PC-9 (cell line): ENCODE measurements around the gene MALRD1. TPM values are rescaled to one million over a fixed set of nuclear protein-coding genes. Genes with fewer than 3 reads are reported as not detected.

Experiments used
- BruUV-seq: library from RNA; stranded (reverse); fragments of 400-500 nt; replicated peaks from 2 replicates; lab custom pipeline; 2021; lab: Mats Ljungman, UMichigan
- CTCF ChIA-PET: fragments of 300-600 bp; sonication (Branson Sonifier 250); formaldehyde crosslinking; loops from one replicate; lab custom pipeline; 2022; ENCODE audit warnings: antibody characterized with exemption; lab: Charles Lee
- POLR2A ChIA-PET: fragments of 300-600 bp; sonication (Branson Sonifier 250); formaldehyde crosslinking; loops from one replicate; lab custom pipeline; 2022; ENCODE audit warnings: antibody characterized with exemption; ENCODE audit not compliant: unreplicated experiment; lab: Charles Lee
- DNase-seq, 2 experiments: peaks; one replicate each; pipeline versions ENCODE4 v3.0.0 to v3.0.0-alpha.2; 2015 to 2022; ENCODE audit warnings: mixed read lengths in 1 of 2
- H2AFZ ChIP-seq: fragments of 200-600 bp; sonication (generic); 2 replicates; pipeline ENCODE4 v1.8.1; 2017; ENCODE audit warnings: antibody characterized with exemption
- H3F3A ChIP-seq: fragments of 200-600 bp; sonication (generic); 2 replicates; pipeline ENCODE4 v1.8.1; 2017; ENCODE audit warnings: antibody characterized with exemption, mild to moderate bottlenecking, low read depth; ENCODE audit not compliant: insufficient read depth
- H3K27ac ChIP-seq: fragments of 200-600 bp; sonication (generic); 2 replicates; pipeline ENCODE4 v1.6.1; 2016; ENCODE audit warnings: mixed run types
- H3K27me3 ChIP-seq: fragments of 200-600 bp; sonication (generic); 2 replicates; pipeline ENCODE4 v1.6.1; 2016; ENCODE audit warnings: low read depth, mixed run types; ENCODE audit not compliant: insufficient read depth
- H3K36me3 ChIP-seq: fragments of 200-600 bp; sonication (generic); 2 replicates; pipeline ENCODE4 v1.6.1; 2016; ENCODE audit warnings: low read depth, mixed run types
- H3K4me1 ChIP-seq: fragments of 200-600 bp; sonication (generic); replicated peaks from 2 replicates; pipeline ENCODE4 v1.6.1; 2016; ENCODE audit warnings: mixed run types; ENCODE audit not compliant: insufficient read depth
- H3K4me2 ChIP-seq: fragments of 200-600 bp; sonication (generic); 2 replicates; pipeline ENCODE4 v1.6.1; 2017; ENCODE audit warnings: mixed run types
- H3K4me3 ChIP-seq: fragments of 200-600 bp; sonication (generic); 2 replicates; pipeline ENCODE4 v1.6.1; 2016; ENCODE audit warnings: mixed run types
- H3K79me2 ChIP-seq: fragments of 200-600 bp; sonication (generic); 2 replicates; pipeline ENCODE4 v1.6.1; 2017; ENCODE audit warnings: low read depth, mixed run types
- H3K9me2 ChIP-seq: fragments of 200-600 bp; sonication (generic); 2 replicates; pipeline ENCODE4 v1.8.1; 2017; ENCODE audit warnings: mild to moderate bottlenecking; ENCODE audit not compliant: insufficient read depth
- H3K9me3 ChIP-seq: fragments of 200-600 bp; sonication (generic); 2 replicates; pipeline ENCODE4 v1.8.1; 2016; ENCODE audit warnings: low read depth; ENCODE audit not compliant: insufficient read depth
- H4K20me1 ChIP-seq: fragments of 200-600 bp; sonication (generic); 2 replicates; pipeline ENCODE4 v1.8.1; 2017; ENCODE audit not compliant: insufficient read depth
- CTCF ChIP-seq: fragments of 200-600 bp; sonication (generic); conservative IDR thresholded peaks from 2 replicates; pipeline ENCODE4 v1.6.1; 2017; ENCODE audit warnings: mixed run types, antibody characterized with exemption, mild to moderate bottlenecking, moderate library complexity
- EZH2 ChIP-seq: fragments of 200-600 bp; sonication (generic); IDR thresholded peaks from 2 replicates; pipeline ENCODE4 v1.8.0; 2017; ENCODE audit warnings: antibody characterized with exemption, low read depth
- intact Hi-C: fragments of 100-400 bp; cut with micrococcal nuclease; formaldehyde crosslinking; loops from one replicate; pipeline ENCODE4 v1.10.0; 2022; ENCODE audit not compliant: unreplicated experiment
- total RNA-seq: library from RNA; stranded (reverse); gene quantifications from 2 replicates; pipeline ENCODE4 v1.2.3, GENCODE V29; 2021

MALRD1 gene
- total RNA-seq, 1 experiment from 2014 or later, result not detected

GRCh38 chr10:19493917-19494316 is 445.3 kb downstream of the MALRD1 start:
- Histone ChIP-seq H3K4me1 (no peaks in the 10 kb centered on the region), H3K4me2 (no peak overlapping the region), H3K36me3 (no peaks in the 10 kb centered on the region), H4K20me1 (no peaks in the 10 kb centered on the region), H2AFZ (no peak overlapping the region), H3K9me2 (no peaks in the 10 kb centered on the region), H3K27me3 (no peaks in the 10 kb centered on the region), H3K9me3 (no peaks in the 10 kb centered on the region), H3K79me2 (no peaks in the 10 kb centered on the region), H3F3A (no peaks in the 10 kb centered on the region), H3K4me3 (no peak overlapping the region), H3K27ac (no peak overlapping the region)
- intact Hi-C loops, result no loop called here
- no peak for DNase-seq
- CTCF ChIA-PET, result no interaction called here
- POLR2A ChIA-PET, result no interaction called here
- BruUV-seq, result no TSS peak
- no peak for TF ChIP-seq CTCF
- TF ChIP-seq EZH2, result no peak

GRCh38 chr10:19497026-19497425 is 448.4 kb downstream of the MALRD1 start:
- H3K9me2 ChIP-seq, result no peaks in the 10 kb centered on the region
- no peaks in the 10 kb centered on the region for H3F3A ChIP-seq
- H3K36me3 ChIP-seq, result no peaks in the 10 kb centered on the region
- H3K79me2 ChIP-seq, result no peaks in the 10 kb centered on the region
- H3K27me3 ChIP-seq, result no peaks in the 10 kb centered on the region
- no peak overlapping the region for H3K4me3 ChIP-seq
- DNase-seq, result no peak
- intact Hi-C loops, result no loop called here
- no peaks in the 10 kb centered on the region for H3K9me3 ChIP-seq
- H3K4me2 ChIP-seq, result no peak overlapping the region
- BruUV-seq, result no TSS peak
- no peak overlapping the region for H3K27ac ChIP-seq
- H2AFZ ChIP-seq, result no peak overlapping the region
- CTCF ChIA-PET, result no interaction called here
- H3K4me1 ChIP-seq, result no peaks in the 10 kb centered on the region
- TF ChIP-seq EZH2 (no peak), CTCF (no peak)
- POLR2A ChIA-PET, result no interaction called here
- no peaks in the 10 kb centered on the region for H4K20me1 ChIP-seq

GRCh38 chr10:19498393-19499290 is 450.0 kb downstream of the MALRD1 start:
- Histone ChIP-seq H3K4me2 (no peak overlapping the region), H3K4me1 (no peaks in the 10 kb centered on the region), H3K9me3 (no peaks in the 10 kb centered on the region), H4K20me1 (no peaks in the 10 kb centered on the region), H3K9me2 (no peaks in the 10 kb centered on the region), H3K27ac (no peak overlapping the region), H3K4me3 (no peak overlapping the region), H3K36me3 (no peaks in the 10 kb centered on the region), H3K27me3 (no peaks in the 10 kb centered on the region), H2AFZ (no peak overlapping the region), H3F3A (no peaks in the 10 kb centered on the region), H3K79me2 (no peaks in the 10 kb centered on the region)
- ChIA-PET CTCF (no interaction called here), POLR2A (no interaction called here)
- BruUV-seq, result no TSS peak
- DNase-seq, result no peak
- intact Hi-C loops, result no loop called here
- TF ChIP-seq EZH2 (no peak), CTCF (no peak)
